Epithelial cell of esophagus (primary cell): Measurements from ENCODE around the gene AKAP6.
A peak's percentile ranks its signal among the peaks of the same experiment; 100 is the strongest.

Experiments
- DNase-seq: peaks from one replicate; pipeline ENCODE4 v3.0.0; 2010; ENCODE audit warnings: low read depth
- H3K4me3 ChIP-seq: 2 replicates; pipeline ENCODE4 v1.5.1; 2011; ENCODE audit warnings: mild to moderate bottlenecking, low read length, control low read depth
- TF ChIP-seq, protein P1 (sequence below): IDR thresholded peaks from 2 replicates; pipeline ENCODE4 v1.5.1; 2011; ENCODE audit warnings: low read depth, mild to moderate bottlenecking, low read length, control low read depth, inconsistent platforms; ENCODE audit not compliant: insufficient read depth; ENCODE audit errors: missing control alignments

The AKAP6 gene

DNA sequence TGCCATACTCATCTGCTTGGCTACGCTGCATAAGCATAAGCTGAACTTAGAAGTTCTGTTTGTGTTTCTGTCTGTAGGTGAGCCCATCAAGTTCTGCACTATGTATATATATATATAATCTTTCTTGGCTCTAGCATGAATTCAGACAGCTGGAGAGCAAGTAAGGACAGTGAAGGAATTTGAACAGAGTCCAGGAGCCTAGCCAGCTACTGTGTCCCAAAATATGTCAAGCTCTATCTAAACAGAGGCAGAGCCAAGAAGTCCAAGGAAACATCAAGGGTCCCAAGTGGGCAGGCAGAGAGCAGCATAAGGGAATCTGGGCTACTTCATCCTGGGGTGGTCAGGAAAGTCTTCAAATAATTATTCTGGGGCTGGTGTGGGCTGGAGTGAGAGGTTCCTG is 491.1 kb downstream of the AKAP6 start:
- H3K4me3 ChIP-seq: no peak overlapping the region
- TF ChIP-seq, protein P1, sequence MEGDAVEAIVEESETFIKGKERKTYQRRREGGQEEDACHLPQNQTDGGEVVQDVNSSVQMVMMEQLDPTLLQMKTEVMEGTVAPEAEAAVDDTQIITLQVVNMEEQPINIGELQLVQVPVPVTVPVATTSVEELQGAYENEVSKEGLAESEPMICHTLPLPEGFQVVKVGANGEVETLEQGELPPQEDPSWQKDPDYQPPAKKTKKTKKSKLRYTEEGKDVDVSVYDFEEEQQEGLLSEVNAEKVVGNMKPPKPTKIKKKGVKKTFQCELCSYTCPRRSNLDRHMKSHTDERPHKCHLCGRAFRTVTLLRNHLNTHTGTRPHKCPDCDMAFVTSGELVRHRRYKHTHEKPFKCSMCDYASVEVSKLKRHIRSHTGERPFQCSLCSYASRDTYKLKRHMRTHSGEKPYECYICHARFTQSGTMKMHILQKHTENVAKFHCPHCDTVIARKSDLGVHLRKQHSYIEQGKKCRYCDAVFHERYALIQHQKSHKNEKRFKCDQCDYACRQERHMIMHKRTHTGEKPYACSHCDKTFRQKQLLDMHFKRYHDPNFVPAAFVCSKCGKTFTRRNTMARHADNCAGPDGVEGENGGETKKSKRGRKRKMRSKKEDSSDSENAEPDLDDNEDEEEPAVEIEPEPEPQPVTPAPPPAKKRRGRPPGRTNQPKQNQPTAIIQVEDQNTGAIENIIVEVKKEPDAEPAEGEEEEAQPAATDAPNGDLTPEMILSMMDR: no peak
- no peak for DNase-seq

- H3K4me3 ChIP-seq: no peak overlapping the region
- no peak for DNase-seq
- TF ChIP-seq, protein P1: no peak
Observed at GRCh38 chr14:32820682-32821081, 491.6 kb downstream of the AKAP6 start.

DNA sequence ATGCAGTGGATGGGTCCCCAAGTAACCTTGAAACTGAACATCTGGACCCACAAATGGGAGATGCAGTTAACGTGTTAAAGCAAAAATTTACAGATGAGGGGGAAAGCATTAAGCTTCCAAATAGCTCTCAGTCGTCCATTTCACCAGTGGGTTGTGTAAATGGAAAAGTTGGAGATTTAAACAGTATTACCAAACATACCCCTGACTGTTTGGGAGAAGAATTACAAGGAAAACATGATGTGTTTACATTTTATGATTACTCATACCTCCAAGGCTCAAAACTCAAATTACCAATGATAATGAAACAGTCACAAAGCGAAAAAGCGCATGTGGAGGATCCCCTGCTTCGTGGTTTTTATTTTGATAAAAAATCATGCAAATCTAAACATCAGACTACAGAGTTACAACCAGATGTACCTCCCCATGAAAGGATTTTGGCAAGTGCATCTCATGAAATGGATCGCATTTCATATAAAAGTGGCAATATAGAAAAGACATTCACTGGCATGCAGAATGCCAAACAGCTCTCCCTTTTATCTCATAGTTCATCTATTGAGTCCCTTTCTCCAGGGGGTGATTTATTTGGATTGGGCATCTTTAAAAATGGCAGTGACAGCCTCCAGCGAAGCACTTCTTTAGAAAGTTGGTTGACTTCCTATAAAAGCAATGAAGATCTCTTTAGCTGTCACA is 493.0 kb downstream of the AKAP6 start:
- no peak overlapping the region for H3K4me3 ChIP-seq
- TF ChIP-seq, protein P1: no peak
- DNase-seq: no peak

- TF ChIP-seq, protein P1: no peak
- DNase-seq: no peak
- no peak overlapping the region for H3K4me3 ChIP-seq
Observed at GRCh38 chr14:32823706-32824105, 494.6 kb downstream of the AKAP6 start.

GRCh38 chr14:32824195-32824594 is 495.1 kb downstream of the AKAP6 start:
- TF ChIP-seq, protein P1: no peak
- H3K4me3 ChIP-seq: no peak overlapping the region
- DNase-seq: peak; percentile 16

- H3K4me3 ChIP-seq: no peak overlapping the region
- TF ChIP-seq, protein P1: no peak
- DNase-seq: no peak
Observed at GRCh38 chr14:32825058-32825457, 496.0 kb downstream of the AKAP6 start.
